HTR-8/SVneo (cell line): Measurements from ENCODE around the gene MBOAT1.
A peak's percentile ranks its signal among the peaks of the same experiment; 100 is the strongest.

Source experiments
- DNase-seq: peaks from one replicate; pipeline ENCODE4 v3.0.0; 2011; ENCODE audit warnings: low spot score, mixed read lengths; ENCODE audit not compliant: insufficient read length
- FAIRE-seq: peaks from 2 replicates; lab custom pipeline; 2011; peaks lifted over from hg19 to GRCh38; lab: Jason Lieb, UNC

The MBOAT1 gene

DNA sequence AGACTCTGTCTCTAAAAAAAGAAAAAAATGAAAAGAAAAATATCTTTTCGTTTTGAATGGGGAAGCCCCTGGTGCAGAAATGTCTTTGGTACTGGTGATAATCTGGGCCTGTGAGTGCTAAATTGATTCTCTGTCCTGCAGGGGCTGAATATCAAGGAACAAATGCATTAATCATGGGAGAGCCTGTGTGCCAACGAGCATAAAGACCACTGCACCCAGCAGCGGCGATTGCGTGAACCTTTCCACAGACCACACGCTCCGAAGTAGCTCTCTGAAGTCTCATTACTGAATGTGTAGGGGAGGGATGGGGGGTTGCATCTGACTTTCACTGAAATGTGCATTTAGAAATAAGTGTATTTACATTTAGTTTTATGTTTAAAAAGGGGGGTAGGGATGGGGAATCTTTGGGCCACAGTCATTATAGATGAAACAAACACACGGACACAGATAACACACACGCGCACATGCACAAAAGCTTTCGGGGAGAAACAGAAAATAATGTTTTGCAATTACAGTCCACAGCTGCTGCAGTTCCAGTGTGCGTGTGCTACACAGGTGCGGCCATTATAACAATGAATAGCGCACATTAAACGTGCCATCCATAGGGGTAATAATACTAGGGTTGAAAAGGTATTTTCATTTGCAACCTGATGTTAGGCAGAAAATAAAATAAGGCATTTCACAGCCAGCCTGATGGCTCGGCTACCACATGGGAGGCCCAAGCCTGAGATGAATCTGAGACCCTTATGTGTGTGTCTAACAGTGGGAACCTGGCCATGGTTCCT lies 154.0 kb downstream of the MBOAT1 start:
- no peak for FAIRE-seq

DNA sequence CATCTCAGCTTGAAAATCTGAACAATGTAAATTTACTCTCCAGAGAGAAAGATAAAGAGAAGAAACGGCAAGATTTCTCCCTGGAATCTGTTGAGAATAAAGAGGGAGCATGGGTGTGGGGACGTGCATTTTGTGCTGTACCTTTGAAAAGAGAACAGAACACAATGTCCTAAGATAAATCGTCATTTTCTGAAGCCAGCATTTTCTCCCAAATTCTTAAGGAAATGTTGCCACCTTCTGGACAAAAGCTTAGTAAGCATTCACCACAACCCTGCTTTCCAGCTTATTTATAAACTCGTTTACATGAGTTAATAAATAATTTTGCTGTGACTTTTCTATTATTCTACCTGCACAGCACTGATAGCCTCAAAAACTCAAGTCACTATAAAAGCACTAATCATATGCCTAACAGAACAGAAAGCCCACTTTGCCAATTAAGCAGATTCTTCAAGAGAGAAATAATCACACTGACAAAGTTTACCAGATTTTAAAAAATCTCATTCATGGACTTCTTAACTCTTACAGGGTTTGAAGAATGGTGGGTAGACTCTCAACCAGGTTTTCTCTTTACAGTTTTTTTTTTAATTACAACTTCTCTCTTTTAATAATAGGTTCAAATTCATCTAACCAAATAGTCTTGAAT lies 155.8 kb downstream of the MBOAT1 start:
- no peak for FAIRE-seq
- DNase-seq: peak; percentile 51

More for the DNA sequence above, 154.0 kb downstream of the MBOAT1 start:
- no peak for DNase-seq

DNA sequence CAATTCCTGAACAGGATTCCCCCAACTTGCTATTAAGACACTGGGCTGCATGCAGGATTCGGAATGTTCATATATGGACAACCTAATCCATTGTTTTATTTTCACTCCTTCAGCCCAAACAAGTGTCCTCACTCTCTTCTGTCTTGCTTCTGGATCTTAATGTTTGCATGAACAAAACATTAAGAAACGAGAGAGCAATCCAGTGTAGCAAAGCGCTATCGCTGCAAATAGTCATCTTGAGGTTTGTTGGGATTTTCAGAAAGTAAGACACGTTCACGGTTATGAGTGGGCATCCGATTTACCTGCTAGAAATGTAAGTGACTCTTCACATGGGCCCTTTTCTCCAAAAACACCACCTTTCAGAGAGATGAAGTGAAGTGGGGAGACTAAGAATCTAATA lies 156.4 kb downstream of the MBOAT1 start:
- FAIRE-seq (no peak), DNase-seq (no peak)
